GM12874 (cell line): ENCODE measurements around the gene JAZF1.

Experiments
- CTCF ChIP-seq: IDR thresholded peaks from 2 replicates; pipeline ENCODE4 v1.5.1; 2011; ENCODE audit warnings: low read depth, mild to moderate bottlenecking, control low read depth, low read length, moderate library complexity; ENCODE audit not compliant: insufficient read depth

JAZF1 gene

GRCh38 chr7:28106321-28106829, 74.2 kb downstream of the JAZF1 start:
- no peak for TF ChIP-seq CTCF

GRCh38 chr7:28105234-28105633, 75.4 kb downstream of the JAZF1 start:
- no peak for TF ChIP-seq CTCF

- no peak for TF ChIP-seq CTCF
Measured at GRCh38 chr7:28104811-28105210, 75.8 kb downstream of the JAZF1 start.

- no peak for TF ChIP-seq CTCF
Measured at GRCh38 chr7:28104041-28104541, 76.5 kb downstream of the JAZF1 start.

- TF ChIP-seq CTCF, result no peak
Measured at GRCh38 chr7:28102797-28103196, 77.8 kb downstream of the JAZF1 start.

- TF ChIP-seq CTCF, result peak; percentile 74
Measured at GRCh38 chr7:28096713-28097112, 83.9 kb downstream of the JAZF1 start.

GRCh38 chr7:28095231-28095630, 85.4 kb downstream of the JAZF1 start:
- TF ChIP-seq CTCF, result no peak
